Trophoblast cell (in vitro differentiated cells and primary cell): Measurements from ENCODE around the gene ADCY9.
"Not testable (repeated sequence)": the region's sequence is repeated elsewhere in the genome, so short reads cannot be mapped to it uniquely, and the experiment has no call there.

Experiments
- DNase-seq, 2 donors: peaks; one replicate each; pipeline ENCODE4 v3.0.0-alpha.2; 2016
- H2AFZ ChIP-seq: 2 replicates; pipeline ENCODE4 v1.6.1; 2013; ENCODE audit warnings: low read length, moderate library complexity, mild to moderate bottlenecking; ENCODE audit not compliant: insufficient read depth, poor library complexity
- H2AK5ac ChIP-seq: 2 replicates; pipeline ENCODE4 v1.6.1; 2013; ENCODE audit warnings: mild to moderate bottlenecking, low read length
- H2BK120ac ChIP-seq: 2 replicates; pipeline ENCODE4 v1.6.1; 2013; ENCODE audit warnings: low read length, mild to moderate bottlenecking, moderate library complexity; ENCODE audit not compliant: insufficient read depth, poor library complexity
- H2BK12ac ChIP-seq: 2 replicates; pipeline ENCODE4 v1.6.1; 2013; ENCODE audit warnings: mild to moderate bottlenecking, low read length, moderate library complexity
- H2BK5ac ChIP-seq: 2 replicates; pipeline ENCODE4 v1.6.1; 2013; ENCODE audit warnings: low read length, low read depth, moderate library complexity, mild to moderate bottlenecking; ENCODE audit not compliant: poor library complexity
- H3K14ac ChIP-seq: 2 replicates; pipeline ENCODE4 v1.6.1; 2013; ENCODE audit warnings: mild to moderate bottlenecking, low read length
- H3K18ac ChIP-seq: 2 replicates; pipeline ENCODE4 v1.6.1; 2013; ENCODE audit warnings: mild to moderate bottlenecking, low read length
- H3K23ac ChIP-seq: 2 replicates; pipeline ENCODE4 v1.6.1; 2013; ENCODE audit warnings: low read length
- H3K27ac ChIP-seq: 2 replicates; pipeline ENCODE4 v1.5.1; 2013; ENCODE audit warnings: low read depth, mild to moderate bottlenecking, inconsistent platforms, low read length, moderate library complexity
- H3K27me3 ChIP-seq: 2 replicates; pipeline ENCODE4 v1.6.1; 2013; ENCODE audit warnings: inconsistent platforms, mild to moderate bottlenecking, low read length, moderate library complexity; ENCODE audit not compliant: insufficient read depth
- H3K36me3 ChIP-seq, 2 experiments: 1 replicate in 1 of 2; 2 replicates in 1 of 2; pipeline ENCODE4 v1.6.1; 2013; ENCODE audit warnings: low read length in 2 of 2, mild to moderate bottlenecking in 2 of 2, moderate library complexity in 1 of 2; ENCODE audit not compliant: insufficient read depth in 2 of 2, control insufficient read depth in 1 of 2
- H3K4ac ChIP-seq: 2 replicates; pipeline ENCODE4 v1.6.1; 2013; ENCODE audit warnings: low read depth, mild to moderate bottlenecking, low read length, moderate library complexity
- H3K4me1 ChIP-seq, 2 experiments: 1 replicate in 1 of 2; 2 replicates in 1 of 2; pipeline ENCODE4 v1.6.1; 2013; ENCODE audit warnings: low read length in 2 of 2, mild to moderate bottlenecking in 2 of 2, moderate library complexity in 1 of 2; ENCODE audit not compliant: insufficient read depth in 2 of 2, control insufficient read depth in 1 of 2
- H3K4me2 ChIP-seq: 2 replicates; pipeline ENCODE4 v1.6.1; 2013; ENCODE audit warnings: inconsistent platforms, mild to moderate bottlenecking, low read length, moderate library complexity
- H3K4me3 ChIP-seq: 2 replicates; pipeline ENCODE4 v1.5.1; 2013; ENCODE audit warnings: mild to moderate bottlenecking, low read depth, low read length, inconsistent platforms
- H3K79me1 ChIP-seq: one replicate; pipeline ENCODE4 v1.6.1; 2013; ENCODE audit warnings: low read length
- H3K79me2 ChIP-seq: 2 replicates; pipeline ENCODE4 v1.6.1; 2013; ENCODE audit warnings: low read length, mild to moderate bottlenecking; ENCODE audit not compliant: control insufficient read depth, insufficient read depth, poor library complexity
- H3K9ac ChIP-seq: 2 replicates; pipeline ENCODE4 v1.6.1; 2013; ENCODE audit warnings: mild to moderate bottlenecking, low read length
- H3K9me3 ChIP-seq: 2 replicates; pipeline ENCODE4 v1.6.1; 2013; ENCODE audit warnings: low read depth, mild to moderate bottlenecking, control low read depth, inconsistent platforms, low read length; ENCODE audit not compliant: insufficient read depth
- H4K12ac ChIP-seq: 2 replicates; pipeline ENCODE4 v1.6.1; 2013; ENCODE audit warnings: low read depth, mild to moderate bottlenecking, low read length, moderate library complexity
- H4K8ac ChIP-seq: 2 replicates; pipeline ENCODE4 v1.6.1; 2013; ENCODE audit warnings: low read depth, mild to moderate bottlenecking, low read length, moderate library complexity
- H4K91ac ChIP-seq: one replicate; pipeline ENCODE4 v1.6.1; 2013; ENCODE audit warnings: low read depth, mild to moderate bottlenecking, low read length, moderate library complexity
- WGBS: extraction: QIAGEN DNeasy Blood & Tissue Kit; methylation state at CpG from one replicate; pipeline ENCODE4 v1.1.7; 2013; ENCODE audit warnings: missing lambda C conversion rate; ENCODE audit not compliant: insufficient read length, insufficient coverage; ENCODE audit errors: extremely low coverage; 5-methylcytosine and 5-hydroxymethylcytosine counted together

The ADCY9 gene

DNA sequence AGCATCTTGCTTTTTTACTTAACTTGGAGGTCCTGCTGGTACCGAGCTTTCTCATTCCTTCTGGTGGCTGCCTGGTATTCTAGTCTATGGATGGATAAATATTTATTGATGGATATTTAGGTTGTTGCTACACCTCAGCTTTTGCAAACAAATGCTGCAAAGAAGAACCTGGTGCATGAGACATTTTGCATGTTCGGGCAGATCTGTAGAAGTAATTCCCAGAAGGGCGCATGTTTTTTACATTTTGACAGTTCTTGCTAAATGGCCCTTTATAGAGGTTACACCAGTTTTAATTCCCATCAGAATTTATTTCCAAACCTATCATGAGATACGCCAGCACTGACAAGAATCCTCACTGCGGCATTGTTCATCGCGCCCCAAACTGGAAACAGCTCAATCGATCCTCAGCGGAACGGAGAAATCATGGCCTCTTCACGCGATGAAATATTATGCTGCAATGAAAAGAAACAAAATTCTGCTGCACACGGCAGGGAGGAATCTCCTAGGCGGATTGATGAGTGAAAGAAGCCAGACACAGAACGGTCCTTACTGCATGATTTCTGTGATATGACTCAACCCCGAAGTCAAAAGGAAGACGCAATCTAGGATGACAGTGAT, 167.8 kb downstream of the ADCY9 start:
- no peak overlapping the region for H2AK5ac ChIP-seq
- no peak overlapping the region for H3K4me2 ChIP-seq
- no peak overlapping the region for H4K91ac ChIP-seq
- no peak for DNase-seq
- H3K27me3 ChIP-seq, result no peaks in the 10 kb centered on the region
- no peak overlapping the region for H3K23ac ChIP-seq
- H4K8ac ChIP-seq, result no peak overlapping the region
- no peak overlapping the region for H3K9ac ChIP-seq
- no peak overlapping the region for H3K18ac ChIP-seq
- H2BK5ac ChIP-seq, result no peak overlapping the region
- H3K27ac ChIP-seq, result no peak overlapping the region
- no peak overlapping the region for H2BK12ac ChIP-seq
- H3K79me1 ChIP-seq, result no peaks in the 10 kb centered on the region
- no peak overlapping the region for H3K4me3 ChIP-seq
- no peak overlapping the region for H2BK120ac ChIP-seq
- H2AFZ ChIP-seq, result no peak overlapping the region
- no peak overlapping the region for H3K4ac ChIP-seq
- WGBS, result no CpG with 5 or more reads among the region's 17 CpGs
- H4K12ac ChIP-seq, result no peak overlapping the region
- peaks cover 4% of the 10 kb centered on the region for H3K9me3 ChIP-seq
- H3K14ac ChIP-seq, result no peak overlapping the region
- peaks cover 9% of the 10 kb centered on the region in 2 experiments for H3K4me1 ChIP-seq
- H3K36me3 ChIP-seq, result no peaks in the 10 kb centered on the region
- no peaks in the 10 kb centered on the region for H3K79me2 ChIP-seq

DNA sequence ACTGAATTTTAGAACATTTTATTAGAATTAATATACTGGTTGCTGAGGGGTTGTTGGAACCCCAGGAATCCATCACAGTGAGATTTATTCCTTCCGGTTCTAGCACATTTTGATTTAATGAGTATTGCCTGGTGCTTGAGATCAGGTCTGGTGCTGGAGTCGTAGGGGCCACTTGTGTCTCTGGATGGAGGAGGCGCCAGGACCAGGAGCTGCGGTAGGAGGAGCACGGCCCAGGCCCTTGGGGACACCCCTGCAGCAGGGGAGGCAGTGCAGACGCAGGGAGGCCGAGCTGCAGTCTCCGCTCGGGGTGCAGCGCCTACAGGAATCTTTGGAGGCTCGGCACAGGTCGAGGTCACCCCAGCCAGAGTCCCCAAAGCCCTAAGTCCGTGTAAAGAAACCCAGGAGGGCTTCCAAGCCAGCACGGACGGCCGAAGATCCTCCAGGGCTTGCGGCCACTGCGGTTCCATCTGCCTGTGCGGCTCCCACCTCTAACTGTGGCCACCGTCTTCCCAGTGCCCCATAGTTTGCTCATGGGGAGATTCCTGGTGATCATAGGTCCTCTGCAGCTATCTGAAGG, 169.6 kb downstream of the ADCY9 start:
- Histone ChIP-seq H3K4me3 (no peak overlapping the region), H4K91ac (no peak overlapping the region), H2AFZ (no peak overlapping the region), H2AK5ac (peak overlapping the region; percentile 3), H3K23ac (no peak overlapping the region), H2BK12ac (no peak overlapping the region), H3K9ac (no peak overlapping the region), H3K79me1 (no peaks in the 10 kb centered on the region), H4K8ac (no peak overlapping the region), H3K27me3 (no peaks in the 10 kb centered on the region), H2BK5ac (no peak overlapping the region), H3K18ac (no peak overlapping the region), H2BK120ac (no peak overlapping the region), H3K14ac (peak overlapping the region; percentile 30), H3K79me2 (no peaks in the 10 kb centered on the region), H3K4me2 (no peak overlapping the region), H4K12ac (no peak overlapping the region), H3K9me3 (peaks cover 7% of the 10 kb centered on the region), H3K27ac (no peak overlapping the region), H3K4ac (no peak overlapping the region), H3K36me3 (no peaks in the 10 kb centered on the region), H3K4me1 (peaks cover 9% of the 10 kb centered on the region in 2 experiments)
- no CpG with 5 or more reads among the region's 20 CpGs for WGBS
- DNase-seq, result no peak

DNA sequence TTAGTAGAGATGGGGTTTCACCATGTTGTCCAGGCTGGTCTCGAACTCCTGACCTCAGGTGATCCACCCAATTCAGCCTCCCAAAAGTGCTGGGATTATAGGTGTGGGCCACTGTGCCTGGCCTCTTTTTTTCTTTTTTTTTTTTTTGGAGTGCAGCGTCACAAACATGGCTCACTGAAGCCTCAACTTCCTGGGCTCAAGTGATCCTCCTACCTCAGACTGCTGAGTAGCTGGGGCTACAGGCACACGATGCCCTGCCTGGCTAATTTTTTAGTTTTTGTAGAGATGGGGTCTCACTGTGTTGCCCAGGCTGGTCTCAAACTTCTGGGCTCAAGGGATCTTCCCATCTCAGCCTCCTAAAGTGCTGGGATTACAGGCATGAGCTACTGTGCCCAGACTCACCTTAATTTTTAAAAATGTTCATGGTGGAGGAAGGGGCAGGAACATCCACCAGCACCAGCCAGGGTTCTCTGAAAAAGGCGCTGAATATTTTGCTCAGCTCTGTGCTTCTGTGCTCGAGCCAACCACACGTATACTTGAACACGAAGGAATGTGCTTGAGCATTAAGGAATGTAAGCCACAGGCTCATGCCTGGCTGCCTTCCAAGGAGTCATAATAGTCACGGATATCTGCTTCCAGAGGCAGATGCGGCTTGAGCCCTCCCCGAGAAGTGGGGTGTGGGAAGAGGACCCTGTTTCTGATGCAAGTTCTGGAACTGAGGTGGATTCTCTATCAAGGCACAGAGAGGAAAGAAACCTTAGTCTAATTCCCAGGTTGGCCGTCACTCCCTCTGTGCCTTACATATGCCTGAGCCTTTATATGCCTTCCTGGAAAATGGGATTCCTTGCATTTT, 170.3 kb downstream of the ADCY9 start:
- Histone ChIP-seq H3K4me3 (no peak overlapping the region), H3K4ac (no peak overlapping the region), H4K12ac (no peak overlapping the region), H3K36me3 (no peaks in the 10 kb centered on the region), H3K27me3 (no peaks in the 10 kb centered on the region), H2AFZ (no peak overlapping the region), H3K27ac (no peak overlapping the region), H2BK12ac (peak overlapping the region; percentile 34), H4K91ac (no peak overlapping the region), H3K23ac (no peak overlapping the region), H3K9me3 (peaks cover 7% of the 10 kb centered on the region), H3K18ac (no peak overlapping the region), H2AK5ac (no peak overlapping the region), H3K4me1 (peaks cover 9% of the 10 kb centered on the region in 2 experiments), H3K79me2 (no peaks in the 10 kb centered on the region), H3K9ac (no peak overlapping the region), H3K4me2 (no peak overlapping the region), H2BK120ac (no peak overlapping the region), H4K8ac (no peak overlapping the region), H2BK5ac (no peak overlapping the region), H3K14ac (no peak overlapping the region), H3K79me1 (no peaks in the 10 kb centered on the region)
- no CpG with 5 or more reads among the region's 11 CpGs for WGBS
- peak; percentile 44 to 63 for DNase-seq

DNA sequence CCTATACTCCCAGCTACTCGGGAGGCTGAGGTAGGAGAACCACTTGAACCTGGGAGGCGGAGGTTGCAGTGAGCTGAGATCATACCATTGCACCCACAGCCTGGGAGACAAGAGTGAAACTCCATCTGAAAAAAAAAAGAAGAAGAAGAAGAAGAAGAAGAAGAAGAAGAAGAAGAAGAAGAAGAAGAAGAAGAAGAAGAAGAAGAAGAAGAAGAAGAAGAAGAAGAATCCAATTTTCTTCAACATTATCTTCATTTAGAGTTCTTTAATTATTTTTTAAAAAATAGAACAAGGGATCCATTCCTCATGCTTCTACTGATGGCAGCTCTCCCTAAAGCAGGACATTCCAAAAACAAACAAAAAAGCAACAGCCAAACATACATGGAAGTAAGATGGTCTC, 171.8 kb downstream of the ADCY9 start:
- not testable (repeated sequence) for H3K27ac ChIP-seq, H3K36me3 ChIP-seq, H4K8ac ChIP-seq, H4K91ac ChIP-seq, H3K4me1 ChIP-seq, H3K79me2 ChIP-seq, H2BK120ac ChIP-seq, H3K14ac ChIP-seq, DNase-seq, H4K12ac ChIP-seq, H2AK5ac ChIP-seq, H3K4ac ChIP-seq, H3K23ac ChIP-seq, H3K4me3 ChIP-seq, H3K27me3 ChIP-seq, H3K9ac ChIP-seq, H2BK12ac ChIP-seq, H3K9me3 ChIP-seq, H2BK5ac ChIP-seq, H2AFZ ChIP-seq, H3K4me2 ChIP-seq, H3K79me1 ChIP-seq, H3K18ac ChIP-seq
- WGBS, result no CpG with 5 or more reads among the region's 2 CpGs
